Measurements from ENCODE around the gene ANO4.

Gene ANO4

DNA sequence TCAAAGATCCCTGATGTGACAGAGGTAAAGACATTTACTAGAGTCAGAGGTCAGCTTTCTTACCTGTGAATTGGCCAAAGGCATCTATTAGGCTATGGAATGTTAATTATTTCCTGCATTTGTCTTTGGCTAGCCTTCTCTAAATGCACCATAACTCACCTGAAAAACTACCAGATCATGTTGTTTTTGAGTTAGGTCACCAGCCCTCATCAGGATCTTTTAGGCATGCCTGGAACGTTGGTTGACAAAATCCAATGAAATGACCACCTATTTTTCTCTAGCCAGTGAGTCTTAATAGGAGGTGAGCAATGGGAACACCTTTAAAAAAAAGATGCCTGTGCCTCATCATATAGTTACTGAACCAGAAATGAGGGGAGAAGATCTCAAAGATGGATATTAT, 46.2 kb downstream of the ANO4 start:
- Histone ChIP-seq H3K4me3 (ENCODE audit: low read length in 2 of 2) (no peak overlapping the region), H3K9me3 (ENCODE audit: control insufficient read depth in 2 of 2, low read length in 2 of 2) (no peaks in the 10 kb centered on the region), H3K4me1 (ENCODE audit: control insufficient read depth in 2 of 2, insufficient read depth in 2 of 2, low read length in 2 of 2) (no peaks in the 10 kb centered on the region), H3K27me3 (ENCODE audit: control insufficient read depth in 2 of 2, insufficient read depth in 2 of 2, low read length in 2 of 2) (no peaks in the 10 kb centered on the region), H3K27ac (ENCODE audit: low read depth in 2 of 2, low read length in 2 of 2) (no peak overlapping the region), H3K36me3 (ENCODE audit: control insufficient read depth in 2 of 2, insufficient read depth in 2 of 2, low read length in 2 of 2) (no peaks in the 10 kb centered on the region), H3K9ac (ENCODE audit: low read depth in 1 of 2, low read length in 2 of 2) (no peak overlapping the region)

DNA sequence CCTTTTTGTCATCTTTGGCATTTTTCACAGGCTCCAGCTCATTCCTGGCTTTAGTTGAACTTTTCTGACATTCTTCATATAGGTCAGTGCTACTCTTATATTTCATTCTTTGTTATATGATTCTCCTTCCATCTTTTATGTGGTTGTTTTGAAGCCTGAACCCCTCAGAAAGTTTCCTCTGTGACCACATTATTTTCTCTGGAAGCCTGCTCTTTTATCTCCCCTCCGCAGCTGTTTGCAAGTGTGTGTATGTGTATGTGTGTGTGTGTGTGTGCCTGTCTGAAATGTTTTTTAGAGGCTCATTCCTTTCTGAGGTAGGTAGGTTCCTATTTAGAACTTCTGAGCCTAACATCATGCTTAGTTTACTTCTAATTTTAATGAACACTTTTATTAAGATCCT, 47.6 kb downstream of the ANO4 start:
- H3K27ac ChIP-seq (ENCODE audit: low read depth in 2 of 2, low read length in 2 of 2): no peak overlapping the region
- H3K4me3 ChIP-seq (ENCODE audit: low read length in 2 of 2): no peak overlapping the region
- no peaks in the 10 kb centered on the region for H3K4me1 ChIP-seq (ENCODE audit: control insufficient read depth in 2 of 2, insufficient read depth in 2 of 2, low read length in 2 of 2)
- no peaks in the 10 kb centered on the region for H3K36me3 ChIP-seq (ENCODE audit: control insufficient read depth in 2 of 2, insufficient read depth in 2 of 2, low read length in 2 of 2)
- H3K27me3 ChIP-seq (ENCODE audit: control insufficient read depth in 2 of 2, insufficient read depth in 2 of 2, low read length in 2 of 2): no peaks in the 10 kb centered on the region
- no peak overlapping the region for H3K9ac ChIP-seq (ENCODE audit: low read depth in 1 of 2, low read length in 2 of 2)
- no peaks in the 10 kb centered on the region for H3K9me3 ChIP-seq (ENCODE audit: control insufficient read depth in 2 of 2, low read length in 2 of 2)

DNA sequence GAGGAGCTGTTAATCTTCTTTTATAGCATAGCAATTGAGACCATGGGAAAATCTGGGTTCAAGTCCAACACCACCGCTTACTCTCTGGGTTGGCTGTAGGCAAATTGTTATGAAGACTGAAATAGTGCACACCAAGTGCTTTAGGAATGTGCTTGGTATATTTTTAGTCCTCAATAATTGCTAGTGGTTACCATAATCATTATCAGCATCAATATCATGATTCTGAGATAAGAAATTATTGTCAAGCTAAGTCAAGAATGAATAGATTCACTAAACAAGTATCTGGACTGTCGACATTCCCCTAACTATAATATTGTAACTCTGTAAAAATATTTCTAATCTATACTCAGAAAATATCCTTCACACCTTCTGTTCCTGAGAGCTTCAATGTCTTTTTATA, 48.5 kb downstream of the ANO4 start:
- no peaks in the 10 kb centered on the region for H3K36me3 ChIP-seq (ENCODE audit: control insufficient read depth in 2 of 2, insufficient read depth in 2 of 2, low read length in 2 of 2)
- no peaks in the 10 kb centered on the region for H3K4me1 ChIP-seq (ENCODE audit: control insufficient read depth in 2 of 2, insufficient read depth in 2 of 2, low read length in 2 of 2)
- no peaks in the 10 kb centered on the region for H3K27me3 ChIP-seq (ENCODE audit: control insufficient read depth in 2 of 2, insufficient read depth in 2 of 2, low read length in 2 of 2)
- no peak overlapping the region for H3K9ac ChIP-seq (ENCODE audit: low read depth in 1 of 2, low read length in 2 of 2)
- H3K9me3 ChIP-seq (ENCODE audit: control insufficient read depth in 2 of 2, low read length in 2 of 2): no peaks in the 10 kb centered on the region
- H3K27ac ChIP-seq (ENCODE audit: low read depth in 2 of 2, low read length in 2 of 2): no peak overlapping the region
- H3K4me3 ChIP-seq (ENCODE audit: low read length in 2 of 2): no peak overlapping the region

- no peaks in the 10 kb centered on the region for H3K9me3 ChIP-seq (ENCODE audit: control insufficient read depth in 2 of 2, low read length in 2 of 2)
- H3K36me3 ChIP-seq (ENCODE audit: control insufficient read depth in 2 of 2, insufficient read depth in 2 of 2, low read length in 2 of 2): no peaks in the 10 kb centered on the region
- H3K4me3 ChIP-seq (ENCODE audit: low read length in 2 of 2): no peak overlapping the region
- H3K27ac ChIP-seq (ENCODE audit: low read depth in 2 of 2, low read length in 2 of 2): no peak overlapping the region
- H3K4me1 ChIP-seq (ENCODE audit: control insufficient read depth in 2 of 2, insufficient read depth in 2 of 2, low read length in 2 of 2): no peaks in the 10 kb centered on the region
- H3K9ac ChIP-seq (ENCODE audit: low read depth in 1 of 2, low read length in 2 of 2): no peak overlapping the region
- no peaks in the 10 kb centered on the region for H3K27me3 ChIP-seq (ENCODE audit: control insufficient read depth in 2 of 2, insufficient read depth in 2 of 2, low read length in 2 of 2)
Observed at GRCh38 chr12:100845095-100845494, 50.5 kb downstream of the ANO4 start.

DNA sequence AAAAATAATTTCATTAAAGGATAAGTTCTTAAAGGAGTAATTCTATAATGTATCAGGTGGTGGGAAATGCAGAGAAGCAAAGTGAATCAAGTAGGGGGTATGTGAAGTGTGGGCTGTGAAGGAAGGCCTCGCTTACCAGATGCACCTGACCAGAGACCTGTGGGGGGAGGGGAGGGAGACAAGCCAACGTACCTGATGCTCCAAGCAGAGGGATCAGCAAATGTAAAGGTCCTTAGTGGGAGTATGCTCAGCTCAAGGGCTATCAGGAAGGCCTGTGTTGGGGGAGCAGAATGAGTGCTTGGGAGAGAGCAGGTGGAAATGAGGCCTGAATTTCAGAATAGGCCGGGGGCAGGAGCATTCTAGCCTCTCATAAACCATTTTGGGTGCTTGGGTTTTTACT, 57.1 kb downstream of the ANO4 start:
- Histone ChIP-seq H3K4me3 (ENCODE audit: low read length in 2 of 2) (no peak overlapping the region), H3K36me3 (ENCODE audit: control insufficient read depth in 2 of 2, insufficient read depth in 2 of 2, low read length in 2 of 2) (no peaks in the 10 kb centered on the region), H3K9ac (ENCODE audit: low read depth in 1 of 2, low read length in 2 of 2) (no peak overlapping the region), H3K9me3 (ENCODE audit: control insufficient read depth in 2 of 2, low read length in 2 of 2) (no peaks in the 10 kb centered on the region), H3K4me1 (ENCODE audit: control insufficient read depth in 2 of 2, insufficient read depth in 2 of 2, low read length in 2 of 2) (no peaks in the 10 kb centered on the region), H3K27me3 (ENCODE audit: control insufficient read depth in 2 of 2, insufficient read depth in 2 of 2, low read length in 2 of 2) (no peaks in the 10 kb centered on the region), H3K27ac (ENCODE audit: low read depth in 2 of 2, low read length in 2 of 2) (no peak overlapping the region)

DNA sequence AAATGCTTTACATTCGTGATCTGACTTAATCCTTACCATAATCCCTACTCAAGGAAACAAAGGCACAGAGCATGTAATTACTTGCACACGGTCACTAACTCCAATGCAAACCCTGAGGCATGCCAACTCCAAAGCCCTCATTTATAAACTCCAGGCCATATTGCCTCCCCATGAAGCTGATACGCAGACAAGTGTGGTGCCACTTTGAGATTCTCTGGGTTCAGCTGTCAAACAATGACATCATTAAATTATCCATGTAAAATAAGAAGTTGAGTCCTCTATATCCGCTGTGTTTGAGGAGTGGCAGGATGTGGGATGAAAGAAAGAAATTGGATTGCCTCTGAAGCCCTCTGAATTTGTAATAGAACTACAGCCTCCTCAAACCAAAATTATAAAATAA, 62.8 kb downstream of the ANO4 start:
- H3K4me3 ChIP-seq (ENCODE audit: low read length in 2 of 2): no peak overlapping the region
- H3K36me3 ChIP-seq (ENCODE audit: control insufficient read depth in 2 of 2, insufficient read depth in 2 of 2, low read length in 2 of 2): no peaks in the 10 kb centered on the region

DNA sequence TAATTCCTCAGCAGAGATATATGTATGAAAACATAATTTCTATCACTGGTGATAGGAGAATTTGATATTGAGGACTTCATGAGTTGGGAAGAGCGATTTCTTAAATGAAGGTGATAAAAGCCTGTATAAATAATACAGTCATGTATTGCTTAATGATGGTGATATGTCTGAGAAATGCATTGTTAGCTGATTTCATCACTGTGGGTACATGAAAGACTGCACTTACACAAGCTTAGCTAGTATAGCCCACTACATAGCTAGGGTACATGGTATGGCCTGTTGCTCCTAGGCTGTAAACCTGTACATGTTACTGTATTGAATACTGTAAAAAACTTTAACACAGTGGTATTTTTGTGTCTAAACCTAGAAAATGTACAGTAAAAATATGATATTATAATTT, 63.4 kb downstream of the ANO4 start:
- Histone ChIP-seq H3K27ac (ENCODE audit: low read depth in 2 of 2, low read length in 2 of 2) (no peak overlapping the region), H3K36me3 (ENCODE audit: control insufficient read depth in 2 of 2, insufficient read depth in 2 of 2, low read length in 2 of 2) (no peaks in the 10 kb centered on the region), H3K9me3 (ENCODE audit: control insufficient read depth in 2 of 2, low read length in 2 of 2) (no peaks in the 10 kb centered on the region), H3K27me3 (ENCODE audit: control insufficient read depth in 2 of 2, insufficient read depth in 2 of 2, low read length in 2 of 2) (no peaks in the 10 kb centered on the region), H3K9ac (ENCODE audit: low read depth in 1 of 2, low read length in 2 of 2) (no peak overlapping the region), H3K4me1 (ENCODE audit: control insufficient read depth in 2 of 2, insufficient read depth in 2 of 2, low read length in 2 of 2) (no peaks in the 10 kb centered on the region), H3K4me3 (ENCODE audit: low read length in 2 of 2) (no peak overlapping the region)

More for the DNA sequence above, 62.8 kb downstream of the ANO4 start:
- H3K27ac ChIP-seq (ENCODE audit: low read depth in 2 of 2, low read length in 2 of 2): no peak overlapping the region
- H3K4me1 ChIP-seq (ENCODE audit: control insufficient read depth in 2 of 2, insufficient read depth in 2 of 2, low read length in 2 of 2): no peaks in the 10 kb centered on the region
- H3K9ac ChIP-seq (ENCODE audit: low read depth in 1 of 2, low read length in 2 of 2): no peak overlapping the region
- H3K9me3 ChIP-seq (ENCODE audit: control insufficient read depth in 2 of 2, low read length in 2 of 2): no peaks in the 10 kb centered on the region
- no peaks in the 10 kb centered on the region for H3K27me3 ChIP-seq (ENCODE audit: control insufficient read depth in 2 of 2, insufficient read depth in 2 of 2, low read length in 2 of 2)

DNA sequence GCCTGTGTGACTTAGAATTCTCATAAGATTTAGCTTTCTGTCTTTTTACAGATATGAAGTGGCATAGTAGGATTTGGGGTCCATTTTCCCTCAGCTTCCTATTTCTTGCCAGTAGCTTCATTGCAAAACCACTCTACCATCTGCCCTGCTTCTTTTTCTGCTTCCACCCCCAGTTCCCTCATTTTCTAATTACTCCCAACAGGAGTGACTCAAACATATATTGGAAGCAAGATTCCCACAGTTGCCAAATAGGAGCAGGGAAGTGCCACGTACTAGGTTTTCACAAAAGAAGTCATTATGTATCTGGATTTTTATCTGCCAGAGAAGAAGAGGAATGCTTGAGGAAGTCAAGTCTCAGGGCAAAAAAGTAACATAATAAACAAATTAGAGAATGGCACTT, 64.1 kb downstream of the ANO4 start:
- Histone ChIP-seq H3K27ac (ENCODE audit: low read depth in 2 of 2, low read length in 2 of 2) (no peak overlapping the region), H3K9ac (ENCODE audit: low read depth in 1 of 2, low read length in 2 of 2) (no peak overlapping the region), H3K4me1 (ENCODE audit: control insufficient read depth in 2 of 2, insufficient read depth in 2 of 2, low read length in 2 of 2) (no peaks in the 10 kb centered on the region), H3K27me3 (ENCODE audit: control insufficient read depth in 2 of 2, insufficient read depth in 2 of 2, low read length in 2 of 2) (no peaks in the 10 kb centered on the region), H3K9me3 (ENCODE audit: control insufficient read depth in 2 of 2, low read length in 2 of 2) (no peaks in the 10 kb centered on the region), H3K36me3 (ENCODE audit: control insufficient read depth in 2 of 2, insufficient read depth in 2 of 2, low read length in 2 of 2) (no peaks in the 10 kb centered on the region), H3K4me3 (ENCODE audit: low read length in 2 of 2) (no peak overlapping the region)

- Histone ChIP-seq H3K36me3 (ENCODE audit: control insufficient read depth in 2 of 2, insufficient read depth in 2 of 2, low read length in 2 of 2) (no peaks in the 10 kb centered on the region), H3K27ac (ENCODE audit: low read depth in 2 of 2, low read length in 2 of 2) (no peak overlapping the region), H3K27me3 (ENCODE audit: control insufficient read depth in 2 of 2, insufficient read depth in 2 of 2, low read length in 2 of 2) (no peaks in the 10 kb centered on the region), H3K4me3 (ENCODE audit: low read length in 2 of 2) (no peak overlapping the region), H3K9ac (ENCODE audit: low read depth in 1 of 2, low read length in 2 of 2) (no peak overlapping the region), H3K9me3 (ENCODE audit: control insufficient read depth in 2 of 2, low read length in 2 of 2) (no peaks in the 10 kb centered on the region), H3K4me1 (ENCODE audit: control insufficient read depth in 2 of 2, insufficient read depth in 2 of 2, low read length in 2 of 2) (no peaks in the 10 kb centered on the region)
Observed at GRCh38 chr12:100859063-100859627, 64.6 kb downstream of the ANO4 start.

GRCh38 chr12:100860611-100861010, 66.0 kb downstream of the ANO4 start:
- Histone ChIP-seq H3K27ac (ENCODE audit: low read depth in 2 of 2, low read length in 2 of 2) (no peak overlapping the region), H3K4me1 (ENCODE audit: control insufficient read depth in 2 of 2, insufficient read depth in 2 of 2, low read length in 2 of 2) (no peaks in the 10 kb centered on the region), H3K27me3 (ENCODE audit: control insufficient read depth in 2 of 2, insufficient read depth in 2 of 2, low read length in 2 of 2) (no peaks in the 10 kb centered on the region), H3K4me3 (ENCODE audit: low read length in 2 of 2) (no peak overlapping the region), H3K9me3 (ENCODE audit: control insufficient read depth in 2 of 2, low read length in 2 of 2) (no peaks in the 10 kb centered on the region), H3K9ac (ENCODE audit: low read depth in 1 of 2, low read length in 2 of 2) (no peak overlapping the region), H3K36me3 (ENCODE audit: control insufficient read depth in 2 of 2, insufficient read depth in 2 of 2, low read length in 2 of 2) (no peaks in the 10 kb centered on the region)

DNA sequence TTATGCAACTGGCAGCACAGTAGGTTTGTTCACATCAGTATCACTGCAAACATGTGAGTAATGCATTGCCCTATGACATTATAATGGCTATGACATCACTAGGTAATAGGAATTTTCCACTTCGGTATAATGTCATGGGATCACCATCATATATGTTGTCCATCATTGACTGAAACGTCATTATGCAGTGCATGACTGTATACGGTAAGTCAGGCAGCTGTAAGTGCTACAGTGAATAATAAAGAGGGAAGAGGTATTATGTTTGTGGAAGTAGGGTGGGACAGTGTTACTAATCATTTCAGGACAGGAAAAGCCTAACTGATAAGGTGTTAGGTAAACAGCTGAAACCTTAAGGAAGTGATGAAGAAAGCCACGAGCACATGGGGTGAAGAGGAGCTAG, 68.1 kb downstream of the ANO4 start:
- Histone ChIP-seq H3K36me3 (ENCODE audit: control insufficient read depth in 2 of 2, insufficient read depth in 2 of 2, low read length in 2 of 2) (no peaks in the 10 kb centered on the region), H3K4me3 (ENCODE audit: low read length in 2 of 2) (no peak overlapping the region), H3K27ac (ENCODE audit: low read depth in 2 of 2, low read length in 2 of 2) (no peak overlapping the region), H3K27me3 (ENCODE audit: control insufficient read depth in 2 of 2, insufficient read depth in 2 of 2, low read length in 2 of 2) (no peaks in the 10 kb centered on the region), H3K4me1 (ENCODE audit: control insufficient read depth in 2 of 2, insufficient read depth in 2 of 2, low read length in 2 of 2) (peaks cover 0 to 6% of the 10 kb centered on the region in 2 donors), H3K9me3 (ENCODE audit: control insufficient read depth in 2 of 2, low read length in 2 of 2) (no peaks in the 10 kb centered on the region), H3K9ac (ENCODE audit: low read depth in 1 of 2, low read length in 2 of 2) (no peak overlapping the region)

Measured in mucosa of rectum (tissue), 2 donors.